HCT116 (cell line): ENCODE data around the gene ADAMTS20. TPM values are rescaled to one million over a fixed set of nuclear protein-coding genes. Genes with fewer than 3 reads are reported as not detected.

ENCODE experiments used
- ATAC-seq: fragments of 200-7000 bp; cut with Tn5 transposase; 2 replicates; pipeline ENCODE4 v1.9.1; 2020; ENCODE audit warnings: mild to moderate bottlenecking, moderate library complexity
- BruUV-seq: library from RNA; stranded (reverse); fragments of 400-500 nt; replicated peaks from 2 replicates; lab custom pipeline; 2021; lab: Mats Ljungman, UMichigan
- CTCF ChIA-PET: fragments of 300-600 bp; sonication (Branson Sonifier 250); formaldehyde crosslinking; loops from one replicate; lab custom pipeline; 2021; ENCODE audit warnings: antibody characterized with exemption; lab: Charles Lee
- POLR2A ChIA-PET: fragments of 300-600, 350-600 bp; sonication (Branson Sonifier 250); formaldehyde crosslinking; loops from one replicate; lab custom pipeline; 2021; ENCODE audit warnings: antibody characterized with exemption; lab: Charles Lee
- RAD21 ChIA-PET, 2 experiments: fragments of 300-600 bp; sonication (Branson Sonifier 250); formaldehyde crosslinking; loops; one replicate each; lab custom pipeline; 2023; ENCODE audit warnings: low total read pairs in 2 of 2; ENCODE audit not compliant: uncharacterized antibody in 2 of 2, unreplicated experiment in 2 of 2, low non-redundant PET in 1 of 2; lab: Charles Lee
- DNase-seq: peaks from one replicate; pipeline ENCODE4 v3.0.0-alpha.2; 2010; ENCODE audit warnings: low read depth, low spot score
- H2AFZ ChIP-seq: fragments of 200-600 bp; shearing (Covaris generic), sonication (generic); 2 replicates; pipeline ENCODE4 v1.6.1; 2017; ENCODE audit warnings: low read depth, mixed run types, mixed read lengths, antibody characterized with exemption, low read length; ENCODE audit not compliant: poor library complexity, severe bottlenecking
- H3K27ac ChIP-seq: 2 replicates; pipeline ENCODE4 v1.5.1; 2012; ENCODE audit warnings: low read depth, low read length
- H3K27me3 ChIP-seq: fragments of 200-600 bp; sonication (generic); 2 replicates; pipeline ENCODE4 v1.6.1; 2016; ENCODE audit warnings: mixed run types, low read length, mixed read lengths; ENCODE audit not compliant: insufficient read depth
- H3K36me3 ChIP-seq, 2 experiments: fragments of 200-500 bp in 1 of 2; fragments of 200-600 bp in 1 of 2; sonication (Bioruptor generic) in 1 of 2; sonication (generic) in 1 of 2; 2 replicates each; pipeline versions ENCODE4 v1.5.1 to v1.6.1; 2014 to 2016; ENCODE audit warnings: low read length in 2 of 2, inconsistent platforms in 1 of 2, mixed read lengths in 1 of 2, mixed run types in 1 of 2; ENCODE audit not compliant: insufficient read depth in 2 of 2, control insufficient read depth in 1 of 2
- H3K4me1 ChIP-seq, 2 experiments: fragments of 200-600 bp in 1 of 2; sonication (generic) in 1 of 2; 2 replicates each; pipeline versions ENCODE4 v1.5.1 to v1.6.1; 2012 to 2017; ENCODE audit warnings: low read length in 2 of 2, inconsistent platforms in 1 of 2, mild to moderate bottlenecking in 1 of 2, mixed read lengths in 1 of 2, mixed run types in 1 of 2, moderate library complexity in 1 of 2; ENCODE audit not compliant: insufficient read depth in 2 of 2, control insufficient read depth in 1 of 2
- H3K4me2 ChIP-seq: fragments of 200-600 bp; sonication (generic); 2 replicates; pipeline ENCODE4 v1.6.1; 2017; ENCODE audit warnings: mixed run types, low read length, mixed read lengths
- H3K4me3 ChIP-seq, 2 experiments: fragments of 200-600 bp in 1 of 2; sonication (generic) in 1 of 2; replicated peaks in 1 of 2; 2 replicates each; pipeline ENCODE4 v1.5.1; 2011 to 2016; ENCODE audit warnings: low read length in 2 of 2, control low read depth in 1 of 2, low read depth in 1 of 2, mild to moderate bottlenecking in 1 of 2, mixed read lengths in 1 of 2, mixed run types in 1 of 2
- H3K79me2 ChIP-seq: fragments of 200-600 bp; sonication (generic); 2 replicates; pipeline ENCODE4 v1.6.1; 2017; ENCODE audit warnings: mild to moderate bottlenecking, mixed run types, low read length, moderate library complexity, mixed read lengths; ENCODE audit not compliant: insufficient read depth
- H3K9ac ChIP-seq: fragments of 200-600 bp; sonication (generic); 2 replicates; pipeline ENCODE4 v1.6.1; 2016; ENCODE audit warnings: low read length, mixed read lengths
- H3K9me2 ChIP-seq: fragments of 200-600 bp; sonication (generic), shearing (Covaris generic); 2 replicates; pipeline ENCODE4 v1.6.1; 2017; ENCODE audit warnings: mixed run types, mild to moderate bottlenecking, moderate library complexity; ENCODE audit not compliant: insufficient read depth
- H3K9me3 ChIP-seq, 2 experiments: fragments of 200-500 bp in 1 of 2; fragments of 200-600 bp in 1 of 2; sonication (Bioruptor generic) in 1 of 2; sonication (generic) in 1 of 2; 2 replicates each; pipeline ENCODE4 v1.6.1; 2014 to 2017; ENCODE audit warnings: low read length in 2 of 2, mixed read lengths in 2 of 2, inconsistent platforms in 1 of 2, low read depth in 1 of 2, mild to moderate bottlenecking in 1 of 2, mixed run types in 1 of 2, moderate library complexity in 1 of 2; ENCODE audit not compliant: control insufficient read depth in 1 of 2, insufficient read depth in 1 of 2
- H4K20me1 ChIP-seq: fragments of 200-600 bp; sonication (generic), shearing (Covaris generic); 2 replicates; pipeline ENCODE4 v1.6.1; 2017; ENCODE audit warnings: mixed run types, mild to moderate bottlenecking, moderate library complexity; ENCODE audit not compliant: insufficient read depth
- CBX3 ChIP-seq: IDR thresholded peaks from 2 replicates; pipeline ENCODE4 v1.6.1; 2012; ENCODE audit warnings: low read depth
- CTCF ChIP-seq, 3 experiments: fragments of 200-600 bp in 1 of 3; sonication (generic) in 1 of 3; IDR thresholded peaks in 2 of 3; conservative IDR thresholded peaks in 1 of 3; 2 replicates each; pipeline ENCODE4 v1.5.1; 2012 to 2017; ENCODE audit warnings: low read depth in 2 of 3, low read length in 2 of 3, antibody characterized with exemption in 1 of 3, borderline replicate concordance in 1 of 3, control low read depth in 1 of 3, mild to moderate bottlenecking in 1 of 3, mixed read lengths in 1 of 3, mixed run types in 1 of 3, moderate library complexity in 1 of 3; ENCODE audit not compliant: insufficient read depth in 1 of 3
- EZH2 ChIP-seq: fragments of 200-600 bp; sonication (generic); IDR thresholded peaks from 2 replicates; pipeline ENCODE4 v1.6.1; 2017; ENCODE audit warnings: antibody characterized with exemption, mixed run types
- MAX ChIP-seq: IDR thresholded peaks from 2 replicates; pipeline ENCODE4 v1.6.1; 2012
- POLR2A ChIP-seq: IDR thresholded peaks from 2 replicates; pipeline ENCODE4 v1.7.0; 2011; ENCODE audit warnings: borderline replicate concordance; ENCODE audit not compliant: insufficient read depth, insufficient read length; ENCODE audit errors: extremely low read depth
- RAD21 ChIP-seq: IDR thresholded peaks from 2 replicates; pipeline ENCODE4 v1.6.1; 2012; ENCODE audit warnings: low read depth, mild to moderate bottlenecking
- REST ChIP-seq: IDR thresholded peaks from 2 replicates; pipeline ENCODE4 v1.6.1; 2012; ENCODE audit warnings: low read depth
- SP1 ChIP-seq: IDR thresholded peaks from 2 replicates; pipeline ENCODE4 v1.6.1; 2012; ENCODE audit warnings: low read depth
- SRF ChIP-seq: IDR thresholded peaks from 2 replicates; pipeline ENCODE4 v1.6.1; 2012; ENCODE audit warnings: low read depth
- TCF7L2 ChIP-seq: IDR thresholded peaks from 2 replicates; pipeline ENCODE4 v1.7.0; 2011; ENCODE audit warnings: borderline replicate concordance, inconsistent platforms; ENCODE audit not compliant: insufficient read depth, insufficient read length; ENCODE audit errors: extremely low read depth
- YY1 ChIP-seq: IDR thresholded peaks from 2 replicates; pipeline ENCODE4 v1.6.1; 2011; ENCODE audit warnings: low read length, low read depth, moderate library complexity, mild to moderate bottlenecking; ENCODE audit not compliant: insufficient replicate concordance; ENCODE audit errors: extremely low read depth
- ZFX ChIP-seq: fragments of 450-650 bp; IDR thresholded peaks from 2 replicates; pipeline ENCODE4 v1.6.1; 2017
- intact Hi-C: fragments of 100-400 bp; cut with micrococcal nuclease; formaldehyde crosslinking; loops from 2 replicates; pipeline ENCODE4 v1.10.0; 2022
- total RNA-seq: library from RNA; stranded (reverse); gene quantifications from one replicate; pipeline ENCODE4 v1.2.1, GENCODE V29; 2021; ENCODE audit not compliant: unreplicated experiment

ADAMTS20 gene
- total RNA-seq, 1 experiment from 2014 or later = not detected

GRCh38 chr12:43357141-43357540, 194.9 kb downstream of the ADAMTS20 start:
- H3K36me3 ChIP-seq = no peaks in the 10 kb centered on the region
- CTCF ChIA-PET = no interaction called here
- no peaks in the 10 kb centered on the region for H3K79me2 ChIP-seq
- no peaks in the 10 kb centered on the region for H3K4me1 ChIP-seq
- POLR2A ChIA-PET = interaction anchor here (1.3 kb wide), 1 partner anchor 13 kb away, joined by 4 read pairs; no protein-coding TSS in a partner anchor
- no peak for TF ChIP-seq ZFX
- no peak for TF ChIP-seq EZH2
- TF ChIP-seq REST = no peak
- no peak for TF ChIP-seq MAX
- TF ChIP-seq CTCF (IDR thresholded peaks at IDR 0.05 in 2 of 3, conservative IDR thresholded peaks at IDR 0.05 in 1 of 3; ENCODE audit: borderline replicate concordance in 1 of 3, insufficient read depth in 1 of 3, low read depth in 2 of 3, low read length in 2 of 3) = no peak
- no peak for TF ChIP-seq POLR2A
- no peak for TF ChIP-seq TCF7L2
- no peak for TF ChIP-seq RAD21
- TF ChIP-seq SRF = no peak
- TF ChIP-seq YY1 = no peak
- no peak for TF ChIP-seq CBX3
- TF ChIP-seq SP1 = no peak
- H3K4me2 ChIP-seq = no peak overlapping the region
- H3K27ac ChIP-seq = no peak overlapping the region
- no peaks in the 10 kb centered on the region for H4K20me1 ChIP-seq
- RAD21 ChIA-PET = no interaction called here
- no peak overlapping the region for H3K4me3 ChIP-seq
- H3K9me2 ChIP-seq = no peaks in the 10 kb centered on the region
- no peaks in the 10 kb centered on the region for H3K27me3 ChIP-seq
- ATAC-seq (no peak), DNase-seq (no peak)
- H2AFZ ChIP-seq = no peak overlapping the region
- no peak overlapping the region for H3K9ac ChIP-seq
- BruUV-seq = no TSS peak
- intact Hi-C loops = no loop called here
- no peaks in the 10 kb centered on the region for H3K9me3 ChIP-seq
